ENCODE measurements around the gene ATP8B4.

DNA sequence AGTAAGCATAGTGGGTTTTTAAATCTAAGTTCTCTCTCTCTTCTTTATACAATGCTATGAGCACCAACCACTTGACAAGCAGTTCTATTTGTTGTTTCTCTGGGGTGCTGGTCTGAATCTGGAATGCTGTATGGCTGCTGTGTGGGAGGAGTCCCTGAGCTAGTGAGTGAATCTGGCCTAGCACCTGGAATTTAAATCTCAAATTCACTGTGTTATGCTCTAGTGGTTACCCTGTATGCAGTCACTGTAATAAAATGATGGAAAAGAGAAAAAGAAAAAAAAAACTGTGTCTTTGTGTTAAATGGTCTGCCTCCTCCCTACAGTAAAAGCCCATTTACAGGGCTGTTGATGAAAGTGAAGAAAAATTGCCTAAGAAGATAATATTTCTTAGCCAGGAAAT lies 155.0 kb downstream of the ATP8B4 start:
- TF ChIP-seq, protein P1, sequence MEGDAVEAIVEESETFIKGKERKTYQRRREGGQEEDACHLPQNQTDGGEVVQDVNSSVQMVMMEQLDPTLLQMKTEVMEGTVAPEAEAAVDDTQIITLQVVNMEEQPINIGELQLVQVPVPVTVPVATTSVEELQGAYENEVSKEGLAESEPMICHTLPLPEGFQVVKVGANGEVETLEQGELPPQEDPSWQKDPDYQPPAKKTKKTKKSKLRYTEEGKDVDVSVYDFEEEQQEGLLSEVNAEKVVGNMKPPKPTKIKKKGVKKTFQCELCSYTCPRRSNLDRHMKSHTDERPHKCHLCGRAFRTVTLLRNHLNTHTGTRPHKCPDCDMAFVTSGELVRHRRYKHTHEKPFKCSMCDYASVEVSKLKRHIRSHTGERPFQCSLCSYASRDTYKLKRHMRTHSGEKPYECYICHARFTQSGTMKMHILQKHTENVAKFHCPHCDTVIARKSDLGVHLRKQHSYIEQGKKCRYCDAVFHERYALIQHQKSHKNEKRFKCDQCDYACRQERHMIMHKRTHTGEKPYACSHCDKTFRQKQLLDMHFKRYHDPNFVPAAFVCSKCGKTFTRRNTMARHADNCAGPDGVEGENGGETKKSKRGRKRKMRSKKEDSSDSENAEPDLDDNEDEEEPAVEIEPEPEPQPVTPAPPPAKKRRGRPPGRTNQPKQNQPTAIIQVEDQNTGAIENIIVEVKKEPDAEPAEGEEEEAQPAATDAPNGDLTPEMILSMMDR (IDR thresholded peaks at IDR 0.05): no peak
- no peak for TF ChIP-seq POLR2A (IDR thresholded peaks at IDR 0.05)
- no peak for TF ChIP-seq EP300 (IDR thresholded peaks at IDR 0.05)

All from tibial nerve (tissue), 4 donors.